Measurements from ENCODE around the gene MEMO1.
"Not testable (repeated sequence)": the region's sequence is repeated elsewhere in the genome, so short reads cannot be mapped to it uniquely, and the experiment has no call there.

The MEMO1 gene

DNA sequence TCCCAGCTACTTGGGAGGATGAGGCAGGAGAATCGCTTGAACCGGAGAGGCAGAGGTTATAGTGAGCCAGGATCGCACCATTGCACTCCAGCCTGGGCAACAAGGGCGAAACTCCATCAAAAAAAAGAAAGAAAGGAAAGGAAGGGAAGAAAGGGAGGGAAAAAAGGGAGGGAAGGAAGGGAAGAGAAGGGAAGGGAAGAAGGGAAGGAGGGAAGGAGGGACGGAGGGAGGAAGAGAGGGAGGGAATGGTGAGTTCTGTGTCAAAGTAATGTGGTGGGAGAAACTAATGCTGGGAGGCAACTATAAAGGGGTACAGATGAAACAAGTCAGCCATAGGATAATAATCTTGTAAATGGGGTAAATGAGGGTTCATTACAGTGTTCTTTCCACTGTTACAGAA, 45.7 kb downstream of the MEMO1 start:
- H3K27ac ChIP-seq = no peak overlapping the region
- H3K4me3 ChIP-seq = no peak overlapping the region

DNA sequence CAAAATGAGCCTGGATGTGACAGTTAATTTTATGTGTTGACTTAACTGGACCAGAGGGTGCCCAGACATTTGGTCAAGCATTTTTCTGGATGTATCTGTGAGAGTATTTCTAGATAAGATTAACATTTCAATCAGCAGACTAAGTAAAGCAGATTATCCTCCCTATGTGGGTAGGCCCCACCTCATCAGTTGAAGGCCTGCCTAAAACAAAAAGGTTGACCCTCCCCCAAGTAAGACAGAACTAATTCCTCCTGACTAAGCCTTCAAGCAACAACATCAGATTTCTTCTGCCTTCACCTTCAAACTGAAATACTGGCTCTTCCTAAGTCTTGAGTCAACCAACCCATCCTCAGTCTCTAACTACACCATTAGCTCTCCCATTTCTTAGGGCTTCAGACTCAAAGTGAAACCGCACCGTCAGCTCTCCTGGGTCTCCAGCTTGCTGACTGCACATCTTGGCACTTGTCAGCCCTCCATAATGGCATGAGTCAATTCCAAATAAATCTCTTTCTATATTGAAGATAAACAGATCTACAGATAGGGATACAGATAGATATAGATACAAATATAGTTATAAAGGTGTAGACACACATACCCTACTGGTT, 47.9 kb downstream of the MEMO1 start:
- Histone ChIP-seq H3K4me3 (no peak overlapping the region), H3K27ac (no peak overlapping the region)

DNA sequence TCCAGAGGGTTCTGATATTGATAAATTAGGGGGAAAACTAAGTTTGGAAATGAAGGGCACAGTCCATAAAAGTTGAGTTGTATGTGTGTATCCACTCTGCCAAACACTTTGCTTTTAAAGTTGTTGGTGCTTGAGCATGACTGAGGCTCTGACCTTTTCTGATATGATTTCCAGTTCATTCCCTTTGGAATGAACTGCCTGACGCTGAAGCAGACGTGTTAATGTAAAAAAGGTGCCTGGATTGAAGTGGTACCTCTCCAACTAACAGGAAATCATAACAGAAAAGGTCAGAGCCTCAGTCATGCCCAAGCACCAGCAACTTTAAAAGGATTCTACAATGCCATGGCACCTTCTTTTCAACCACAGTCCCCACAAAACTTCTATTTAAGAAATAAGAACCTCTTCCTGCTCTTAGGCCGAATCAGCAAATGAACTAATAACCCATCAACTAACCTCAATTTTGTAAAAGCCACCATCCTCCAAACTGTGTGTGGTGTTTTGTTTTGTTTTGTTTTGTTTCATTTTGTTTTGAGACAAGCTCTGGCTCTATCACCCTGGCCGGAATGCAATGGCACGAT, 52.6 kb downstream of the MEMO1 start:
- Histone ChIP-seq H3K4me3 (no peak overlapping the region), H3K27ac (peak overlapping the region in 2 of 21 experiments; percentile 4 to 6)

DNA sequence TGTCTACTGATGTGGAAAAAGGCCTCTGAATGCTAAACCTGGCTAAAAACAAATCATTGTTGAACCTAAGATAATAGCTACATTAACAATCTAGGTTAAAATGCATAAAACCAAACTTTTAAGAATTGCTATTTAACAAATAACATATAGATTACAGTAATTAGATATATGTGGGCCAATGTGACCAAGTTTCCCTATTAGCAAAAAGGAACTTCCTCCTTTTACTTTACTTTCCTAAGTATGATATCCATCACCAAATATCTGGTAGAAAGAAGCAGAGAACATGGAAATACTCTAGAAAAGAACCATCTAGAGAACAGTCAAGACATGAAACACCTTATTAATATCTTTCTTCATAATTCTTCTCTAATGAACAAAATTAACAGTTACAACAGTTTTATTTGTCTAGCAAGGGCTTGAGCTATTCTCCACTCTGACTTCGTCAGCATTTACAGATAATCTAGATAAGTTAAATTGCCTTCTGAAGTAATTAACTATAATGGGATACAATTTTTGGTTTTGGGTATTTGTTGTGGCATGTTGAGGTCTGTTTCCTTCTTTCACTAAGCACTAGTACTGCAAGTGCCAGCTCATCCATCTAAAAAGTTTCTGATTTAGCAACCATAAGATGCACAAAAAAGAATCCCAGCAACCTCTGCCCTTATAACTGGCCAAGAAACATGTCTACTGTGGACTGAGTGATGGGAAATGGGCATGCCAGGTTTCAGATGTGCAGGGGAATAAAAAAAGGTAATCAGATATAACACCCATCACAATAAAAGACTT, 53.3 kb downstream of the MEMO1 start:
- peak overlapping the region in 1 of 21 experiments; percentile 73 for H3K27ac ChIP-seq
- H3K4me3 ChIP-seq = no peak overlapping the region

DNA sequence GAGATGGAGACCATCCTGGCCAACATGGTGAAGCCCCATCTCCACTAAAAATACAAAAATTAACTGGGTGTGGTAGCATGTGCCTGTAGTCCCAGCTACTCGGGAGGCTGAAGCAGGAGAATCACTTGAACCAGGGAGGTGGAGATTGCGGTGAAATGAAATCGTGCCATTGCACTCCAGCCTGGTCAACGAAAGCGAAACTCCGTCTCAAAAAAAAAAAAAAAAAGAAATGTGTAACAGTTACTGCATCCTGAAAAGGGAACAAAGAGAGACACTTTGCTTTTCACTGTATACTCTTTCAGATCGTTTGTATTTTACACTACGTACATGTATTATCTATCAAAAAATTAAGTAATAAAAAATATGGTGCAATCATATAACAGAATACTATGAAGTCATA, 53.9 kb downstream of the MEMO1 start:
- not testable (repeated sequence) for H3K4me3 ChIP-seq
- H3K27ac ChIP-seq = peak overlapping the region in 2 of 21 experiments; percentile 9 to 73

DNA sequence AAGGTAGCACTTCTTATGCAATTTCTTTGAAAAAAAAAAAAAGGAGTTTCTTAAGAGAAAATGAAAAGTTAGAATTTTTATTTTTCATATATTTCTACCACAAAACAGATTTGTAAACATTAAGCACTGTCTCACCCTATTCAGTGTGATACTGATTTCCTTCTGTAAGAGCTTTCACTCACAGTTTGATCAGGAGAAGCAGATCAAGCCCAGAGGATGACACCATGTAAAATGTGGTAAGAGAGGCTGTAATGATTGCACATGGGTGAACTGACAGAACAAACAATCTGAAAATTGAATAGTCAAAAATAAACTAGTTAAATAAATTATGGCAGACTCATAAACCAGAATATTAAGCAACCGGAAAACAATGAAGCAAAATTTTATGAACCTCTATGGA, 54.5 kb downstream of the MEMO1 start:
- Histone ChIP-seq H3K27ac (peak overlapping the region in 1 of 21 experiments; percentile 17), H3K4me3 (no peak overlapping the region)

DNA sequence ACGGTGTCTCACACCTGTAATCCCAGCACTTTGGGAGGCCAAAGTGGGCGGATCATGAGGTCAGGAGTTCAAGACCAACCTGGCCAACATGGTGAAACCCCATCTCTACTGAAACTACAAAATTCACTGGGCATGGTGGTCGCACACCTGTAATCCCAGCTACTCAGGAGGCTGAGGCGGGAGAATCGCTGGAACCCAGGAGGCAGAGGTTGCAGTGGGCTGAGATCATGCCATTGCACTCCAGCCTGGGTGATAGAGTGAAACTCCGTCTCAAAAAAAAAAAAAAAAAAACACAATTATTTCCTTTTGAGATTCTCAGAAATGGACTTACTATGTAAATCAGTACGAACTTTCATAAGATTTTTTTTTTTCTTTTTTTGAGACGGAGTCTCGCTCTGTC, 57.7 kb downstream of the MEMO1 start:
- not testable (repeated sequence) for H3K27ac ChIP-seq, H3K4me3 ChIP-seq

DNA sequence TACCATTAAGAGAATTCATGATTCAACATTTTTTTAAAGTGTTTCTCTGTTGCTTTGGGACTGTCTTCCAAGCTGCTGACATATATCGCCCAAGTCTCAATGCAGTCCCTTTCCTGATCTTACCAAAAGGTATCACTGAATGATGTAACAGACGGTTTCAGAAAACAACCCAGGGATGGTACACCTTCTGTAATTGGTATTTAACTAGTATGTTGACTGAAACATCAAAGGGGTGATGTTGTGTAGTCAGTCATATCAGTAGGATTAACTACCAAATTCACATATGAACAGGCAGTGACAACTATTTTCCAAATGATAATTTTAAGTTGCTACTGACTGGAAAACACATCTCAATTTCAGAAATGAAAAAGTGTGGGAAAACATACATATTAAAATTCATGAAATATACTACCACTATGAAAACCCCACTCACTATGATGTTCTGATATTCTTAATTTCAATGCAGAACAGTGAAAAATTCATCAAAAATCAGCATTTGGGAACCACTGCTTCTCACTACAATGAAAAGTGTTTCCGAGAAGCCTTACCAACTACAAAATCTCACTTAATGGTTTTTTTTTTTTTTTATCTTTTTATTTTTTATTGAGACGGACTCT, 59.8 kb downstream of the MEMO1 start:
- Histone ChIP-seq H3K27ac (no peak overlapping the region), H3K4me3 (no peak overlapping the region)

DNA sequence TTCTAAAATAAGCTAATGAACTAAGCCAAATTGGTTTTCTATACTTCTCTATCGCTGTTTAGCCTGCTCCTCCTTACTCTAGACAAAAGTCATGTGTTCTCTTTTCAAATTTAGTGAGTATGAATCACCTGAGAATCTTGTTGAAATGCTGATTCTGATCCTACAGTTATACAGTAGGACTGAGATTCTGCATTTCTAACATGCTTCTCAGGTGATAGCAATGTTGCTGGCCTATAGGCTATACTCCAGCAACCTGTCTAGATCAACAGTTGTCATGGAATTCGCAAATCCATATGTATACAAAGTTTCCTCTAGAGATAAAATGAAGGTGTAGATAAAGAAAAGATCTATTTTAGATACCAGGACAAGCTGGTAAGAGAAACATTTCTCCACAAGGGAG, 62.9 kb downstream of the MEMO1 start:
- Histone ChIP-seq H3K4me3 (no peak overlapping the region), H3K27ac (no peak overlapping the region)

DNA sequence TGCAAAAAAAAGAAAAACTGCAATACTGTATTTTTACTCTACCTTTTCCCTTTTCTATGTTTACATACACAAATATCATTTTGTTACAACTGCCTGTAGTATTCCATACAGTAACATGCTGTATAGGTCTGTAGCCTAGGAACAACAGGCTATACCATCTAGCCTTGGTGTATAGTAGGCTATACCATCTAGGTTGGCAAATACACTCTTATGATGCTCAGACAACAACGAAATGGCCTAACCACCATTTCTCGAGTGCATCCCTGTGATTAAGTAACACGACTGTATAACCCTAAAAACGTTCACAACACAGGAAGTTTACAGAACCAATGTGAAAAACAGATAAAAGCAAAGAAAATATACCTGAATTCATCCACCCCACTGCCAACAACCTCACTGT, 64.0 kb downstream of the MEMO1 start:
- Histone ChIP-seq H3K27ac (no peak overlapping the region), H3K4me3 (no peak overlapping the region)

DNA sequence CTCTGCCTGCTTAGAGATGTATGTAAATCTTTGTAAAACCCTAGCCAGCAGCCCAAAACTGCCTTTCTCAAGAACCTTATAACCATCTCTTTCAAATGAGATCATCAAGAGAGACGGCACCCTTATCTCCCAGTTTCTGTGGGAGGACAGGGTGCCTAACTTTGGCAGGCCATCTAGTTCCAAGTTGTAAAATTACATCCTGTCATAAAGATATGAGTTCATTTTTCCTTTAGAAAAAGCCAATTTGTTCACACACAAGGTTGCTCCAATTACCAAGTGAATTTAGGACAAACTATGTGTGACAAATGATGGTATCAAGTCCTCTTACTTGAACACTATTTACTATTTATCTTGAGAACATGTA, 65.3 kb downstream of the MEMO1 start:
- Histone ChIP-seq H3K4me3 (no peak overlapping the region), H3K27ac (no peak overlapping the region)

DNA sequence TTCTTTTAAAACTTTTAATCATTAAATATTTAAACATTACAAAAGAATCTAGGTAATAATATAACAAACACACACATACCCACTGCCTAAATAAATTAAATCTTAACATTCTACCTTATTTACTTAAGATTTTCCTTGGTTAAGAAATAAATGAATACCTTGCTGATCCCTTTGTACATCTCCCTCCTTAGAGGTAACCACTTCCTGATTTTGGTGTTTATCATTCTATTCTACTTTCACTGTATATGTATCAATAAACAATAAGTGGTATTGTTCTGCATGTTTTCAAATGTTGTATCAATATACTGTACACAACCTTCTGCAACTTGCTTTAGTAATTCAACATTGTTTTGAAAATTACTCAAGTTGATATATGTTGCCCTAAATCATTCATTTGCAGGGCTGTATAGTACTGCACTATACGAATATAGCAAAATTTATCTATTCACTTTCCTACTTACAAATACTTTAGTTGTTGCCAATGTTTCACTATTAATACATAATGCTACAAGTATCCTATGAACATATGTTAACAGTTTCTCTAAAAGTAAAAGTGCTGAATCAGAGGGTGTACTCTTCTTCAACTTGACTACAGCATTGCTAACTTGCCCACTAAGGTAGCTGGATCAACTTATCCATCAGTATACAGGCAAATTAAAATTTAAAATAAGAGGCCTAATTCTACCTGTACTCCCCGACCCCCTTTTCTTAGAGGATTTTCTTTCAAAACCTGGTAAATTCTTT, 65.8 kb downstream of the MEMO1 start:
- Histone ChIP-seq H3K27ac (no peak overlapping the region), H3K4me3 (no peak overlapping the region)

DNA sequence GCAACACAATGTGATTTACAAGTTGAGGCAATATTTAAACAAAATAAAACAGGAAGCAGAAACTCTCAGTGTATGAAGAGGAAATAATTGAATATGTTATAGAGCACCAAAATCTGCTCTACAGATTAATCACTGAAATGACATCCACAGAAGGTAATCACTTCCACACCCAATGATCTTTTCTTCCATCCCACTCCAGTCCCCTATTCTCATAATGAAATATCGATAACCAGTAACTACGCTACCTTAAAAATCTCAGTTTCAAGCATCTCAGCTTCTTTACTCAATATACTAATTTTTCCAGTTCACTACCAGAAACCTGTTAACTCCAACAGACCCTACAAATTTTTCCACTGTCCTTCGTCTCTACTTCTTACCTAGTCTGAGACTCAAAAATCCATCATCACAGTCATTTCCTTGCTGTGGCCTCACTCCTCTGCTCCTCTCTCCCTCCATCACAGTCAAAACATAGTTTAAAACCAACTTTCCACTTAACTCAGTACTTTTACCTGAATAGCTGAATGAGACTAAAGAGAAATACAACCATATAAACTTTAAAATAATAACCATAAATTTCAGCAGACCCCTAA, 67.1 kb downstream of the MEMO1 start:
- H3K27ac ChIP-seq = no peak overlapping the region
- no peak overlapping the region for H3K4me3 ChIP-seq

DNA sequence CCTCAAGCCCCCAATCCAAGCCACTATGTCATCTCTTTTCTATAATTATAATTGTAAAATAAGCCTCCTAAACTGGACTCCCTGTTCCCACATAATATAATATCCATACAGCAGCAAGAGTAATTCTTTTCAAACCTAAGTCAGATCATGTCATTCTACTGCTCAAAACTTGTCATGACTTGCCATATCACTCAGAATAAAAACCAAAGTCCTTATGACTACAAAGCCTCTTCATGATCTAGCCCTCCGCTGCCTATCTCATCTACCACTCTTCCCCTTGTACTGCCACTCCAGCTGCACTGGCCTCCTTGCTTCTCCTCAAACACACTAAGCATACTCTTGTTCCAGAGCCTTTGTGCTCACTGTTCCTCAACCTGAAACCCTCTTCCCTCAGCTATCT, 69.9 kb downstream of the MEMO1 start:
- H3K27ac ChIP-seq = no peak overlapping the region
- H3K4me3 ChIP-seq = no peak overlapping the region

DNA sequence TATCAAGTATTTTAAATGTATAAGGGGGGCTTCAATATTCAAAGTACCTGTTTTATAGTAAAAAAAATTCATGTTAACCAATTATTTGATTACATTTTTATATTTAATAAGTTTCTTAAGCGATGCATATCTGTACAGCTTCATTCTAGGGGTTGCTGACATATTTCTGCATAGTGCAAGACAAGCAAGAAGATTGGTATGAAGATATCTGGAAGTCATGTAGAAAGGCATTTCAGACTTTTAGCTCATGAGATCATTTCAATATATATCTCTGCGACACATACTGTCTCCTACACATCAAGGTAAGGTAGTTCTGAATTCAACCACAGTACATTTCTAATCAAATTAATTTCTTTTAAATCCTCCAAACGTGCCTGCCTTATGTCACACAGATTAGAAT, 73.1 kb downstream of the MEMO1 start:
- H3K27ac ChIP-seq = no peak overlapping the region

DNA sequence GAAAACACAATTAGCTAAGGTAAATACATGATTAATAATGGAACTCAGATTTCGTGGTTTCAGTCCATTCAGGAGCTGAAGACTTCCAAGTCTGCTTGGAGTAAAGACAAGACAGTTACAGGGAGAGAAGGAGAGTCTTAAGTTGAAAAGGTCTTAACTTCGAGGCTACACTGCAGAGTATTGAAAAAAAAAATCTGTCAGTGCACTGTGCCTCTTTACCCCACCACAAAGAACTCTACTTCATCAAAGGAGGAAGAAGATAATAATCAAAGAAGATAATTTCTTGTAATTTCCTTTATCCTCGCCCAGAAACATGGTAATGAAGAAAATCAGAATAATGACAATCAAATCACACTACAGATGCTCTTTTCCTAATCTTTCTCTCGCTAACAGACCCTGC, 75.4 kb downstream of the MEMO1 start:
- Histone ChIP-seq H3K27ac (no peak overlapping the region), H3K4me3 (no peak overlapping the region)

More for the DNA sequence above, 73.1 kb downstream of the MEMO1 start:
- H3K4me3 ChIP-seq = no peak overlapping the region

DNA sequence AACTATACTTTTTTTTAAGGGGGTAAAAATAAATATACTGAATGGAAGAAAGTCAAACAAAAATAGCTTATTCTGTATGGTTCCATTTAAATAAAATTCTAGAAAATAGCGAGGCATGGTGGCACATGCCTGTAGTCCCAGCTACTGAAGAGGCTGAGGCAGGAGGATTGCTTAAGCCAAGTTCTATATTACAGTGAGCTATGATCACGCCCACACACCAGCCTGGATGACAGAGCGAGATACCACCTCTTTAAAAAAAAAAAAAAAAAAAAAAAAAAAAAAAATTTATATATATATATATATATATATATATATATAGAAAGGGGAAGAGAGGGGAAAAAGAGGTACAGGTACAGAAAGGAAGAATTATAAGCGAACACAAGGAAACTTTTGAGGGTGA, 77.7 kb downstream of the MEMO1 start:
- no peak overlapping the region for H3K27ac ChIP-seq
- H3K4me3 ChIP-seq = no peak overlapping the region

DNA sequence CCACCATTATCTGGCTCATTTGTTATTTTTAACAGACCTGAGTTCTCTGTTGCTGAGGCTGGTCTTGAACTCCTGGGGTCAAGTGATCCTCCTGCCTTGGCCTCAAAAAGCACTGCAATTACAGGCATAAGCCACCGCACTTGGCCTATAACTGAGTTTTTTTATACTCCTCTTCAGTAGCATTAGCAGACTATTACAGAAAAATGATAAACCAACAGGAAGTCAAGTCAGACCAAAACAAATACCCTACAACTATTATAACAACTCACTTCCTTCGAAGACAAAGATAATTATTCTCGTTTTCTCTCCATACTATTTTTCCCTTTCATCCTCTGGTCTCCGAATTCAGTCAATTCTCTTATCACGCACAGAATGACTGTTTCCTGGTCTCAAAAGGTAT, 78.2 kb downstream of the MEMO1 start:
- H3K4me3 ChIP-seq = no peak overlapping the region
- H3K27ac ChIP-seq = no peak overlapping the region

DNA sequence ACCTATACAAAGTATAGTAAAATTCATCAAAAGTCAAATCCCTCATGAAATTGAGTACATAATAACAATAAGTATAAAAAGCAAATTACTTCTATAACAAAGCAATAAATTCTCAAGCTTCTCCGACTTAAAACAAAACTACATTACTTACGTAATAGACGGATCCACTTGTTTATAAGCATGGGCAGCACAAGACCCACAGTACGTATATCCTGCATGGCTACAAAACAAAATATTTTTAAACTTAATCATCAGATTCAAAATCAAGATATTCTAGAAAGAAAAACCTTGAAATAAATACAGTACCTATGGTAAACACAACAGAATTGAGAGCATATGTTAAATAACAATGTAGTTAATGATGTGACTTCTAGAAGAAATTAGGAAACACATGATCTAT, 78.9 kb downstream of the MEMO1 start:
- Histone ChIP-seq H3K4me3 (no peak overlapping the region), H3K27ac (no peak overlapping the region)

DNA sequence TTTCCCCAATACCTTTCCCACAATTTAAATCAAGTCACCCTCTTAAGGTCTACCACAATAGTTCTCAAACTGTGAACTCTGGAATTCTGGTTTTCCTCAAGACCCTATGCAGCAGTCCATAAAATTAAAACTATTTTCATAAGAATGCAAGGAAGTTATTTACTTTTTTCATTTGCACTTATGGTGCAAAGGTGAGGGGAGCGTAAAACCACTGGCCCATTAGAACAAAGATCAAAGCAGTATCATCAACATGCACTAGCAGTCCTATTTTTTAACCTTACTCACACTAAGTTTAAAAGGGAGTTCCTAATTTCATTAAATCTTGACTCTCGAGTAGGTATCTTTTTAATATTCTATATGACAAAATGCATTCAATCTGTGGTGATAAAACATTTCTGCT, 85.3 kb downstream of the MEMO1 start:
- Histone ChIP-seq H3K27ac (no peak overlapping the region), H3K4me3 (no peak overlapping the region)
